ENCODE measurements around the gene AK3. TPM values are rescaled to one million over a fixed set of nuclear protein-coding genes. Genes with fewer than 3 reads are reported as not detected.
"Not testable (repeated sequence)": the region's sequence is repeated elsewhere in the genome, so short reads cannot be mapped to it uniquely, and the experiment has no call there.

The AK3 gene
- total RNA-seq, 2 donors from 2014 or later = 37.5 to 44.9 TPM

- Mint-ChIP-seq H3K27ac (no peak overlapping the region), H3K9me3 (peaks cover 0 to 4% of the 10 kb centered on the region in 2 donors), H3K36me3 (peaks cover 8 to 14% of the 10 kb centered on the region in 2 donors)
- DNase-seq (ENCODE audit: low spot score in 2 of 2) (no peak), ATAC-seq (no peak)
Measured at GRCh38 chr9:4663956-4664355, 77.0 kb downstream of the AK3 start.

- ATAC-seq = peak in 1 of 2 donors; percentile 3
- Mint-ChIP-seq H3K27ac (peak overlapping the region; percentile 80 to 92), H3K9me3 (peaks cover 0 to 4% of the 10 kb centered on the region in 2 donors), H3K36me3 (peaks cover 8 to 14% of the 10 kb centered on the region in 2 donors)
- no peak for DNase-seq (ENCODE audit: low spot score in 2 of 2)
Measured at GRCh38 chr9:4662989-4663792, 77.8 kb downstream of the AK3 start.

GRCh38 chr9:4662108-4662988 lies 78.7 kb downstream of the AK3 start, which contains the start of gene PLPP6:
Gene PLPP6, plus strand, starts transcription at chr9:4662294. Its CDS starts 82 bp downstream, at chr9:4662376.
- peak; percentile 74 to 83 for DNase-seq (ENCODE audit: low spot score in 2 of 2)
- Mint-ChIP-seq H3K9me3 (peaks cover 0 to 4% of the 10 kb centered on the region in 2 donors), H3K36me3 (peaks cover 8 to 14% of the 10 kb centered on the region in 2 donors), H3K27ac (peak within 1 kb of the TSS; percentile 80 to 92)
- peak; percentile 81 to 93 for ATAC-seq

DNA sequence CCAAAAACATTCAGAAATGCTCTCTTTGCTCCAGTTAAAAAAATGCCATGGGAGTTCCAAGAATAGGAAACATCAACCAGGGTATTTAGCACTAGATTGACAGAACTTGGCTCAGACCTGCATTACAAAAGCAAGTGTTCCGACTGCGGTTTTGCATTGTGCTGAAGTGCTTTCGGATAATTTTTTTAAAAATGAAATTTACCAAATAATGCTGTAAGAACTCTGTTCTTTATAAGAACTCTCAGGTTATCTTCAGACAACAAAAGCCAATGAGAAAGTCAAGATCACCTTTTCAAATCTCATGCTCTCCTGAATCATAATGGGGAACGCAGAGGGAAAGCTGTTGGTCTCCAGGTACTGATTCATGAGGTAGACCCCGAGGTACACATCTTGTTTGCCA lies 79.4 kb downstream of the AK3 start:
- ATAC-seq = peak in 1 of 2 donors; percentile 1
- H3K9me3 Mint-ChIP-seq = peaks cover 0 to 4% of the 10 kb centered on the region in 2 donors
- H3K27ac Mint-ChIP-seq = peak overlapping the region; percentile 80 to 91
- no peak for DNase-seq (ENCODE audit: low spot score in 2 of 2)
- H3K36me3 Mint-ChIP-seq = peaks cover 8 to 14% of the 10 kb centered on the region in 2 donors

DNA sequence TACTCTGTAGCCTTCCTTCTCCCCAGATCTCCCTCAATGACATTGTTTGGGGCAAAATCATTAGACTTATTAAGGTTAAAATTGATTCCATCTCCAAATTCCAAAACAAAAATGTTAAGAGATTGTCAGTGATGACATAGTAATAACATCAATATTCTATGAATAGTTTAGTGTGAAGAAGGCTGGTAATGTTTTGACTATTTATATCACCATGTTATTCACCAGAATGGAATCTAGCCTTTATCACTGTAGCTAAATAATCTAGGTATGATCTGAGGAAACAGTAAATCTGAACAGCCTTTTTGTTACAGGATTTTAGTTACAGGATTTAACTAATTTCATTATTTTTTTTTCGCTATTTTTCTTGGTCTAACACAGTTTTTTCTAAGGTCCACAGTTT lies 79.8 kb downstream of the AK3 start:
- ATAC-seq = no peak
- peaks cover 8 to 14% of the 10 kb centered on the region in 2 donors for H3K36me3 Mint-ChIP-seq
- H3K9me3 Mint-ChIP-seq = peaks cover 0 to 4% of the 10 kb centered on the region in 2 donors
- no peak for DNase-seq (ENCODE audit: low spot score in 2 of 2)
- H3K27ac Mint-ChIP-seq = no peak overlapping the region

DNA sequence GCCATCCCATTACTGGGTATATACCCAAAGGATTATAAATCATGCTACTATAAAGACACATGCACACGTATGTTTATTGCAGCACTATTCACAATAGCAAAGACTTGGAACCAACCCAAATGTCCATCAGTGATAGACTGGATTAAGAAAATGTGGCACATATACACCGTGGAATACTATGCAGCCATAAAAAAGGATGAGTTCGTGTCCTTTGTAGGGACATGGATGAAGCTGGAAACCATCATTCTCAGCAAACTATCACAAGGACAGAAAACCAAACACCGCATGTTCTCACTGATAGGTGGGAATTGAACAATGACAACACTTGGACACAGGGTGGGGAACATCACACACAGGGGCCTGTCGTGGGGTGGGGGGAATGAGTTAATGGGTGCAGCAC lies 80.3 kb downstream of the AK3 start:
- DNase-seq (ENCODE audit: low spot score in 2 of 2); H3K9me3 Mint-ChIP-seq; H3K27ac Mint-ChIP-seq; ATAC-seq: not testable (repeated sequence)
- H3K36me3 Mint-ChIP-seq = peaks cover 8 to 14% of the 10 kb centered on the region in 2 donors

Other genes starting within 250 kb of the AK3 start
- 1 to 10 TPM; 2.0 to 3.6 TPM for gene PLPP6, start 78.9 kb downstream of the AK3 start, total RNA-seq
- gene SPATA6L, start 74.7 kb downstream of the AK3 start, total RNA-seq = 1 to 10 TPM in 1 of 2 donors, under 1 TPM in 1; 0.99 to 2.1 TPM
- gene CDC37L1, start 61.6 kb downstream of the AK3 start, total RNA-seq = 10 to 100 TPM in 1 of 2 donors, 1 to 10 TPM in 1; 9.1 to 18.3 TPM
- 10 to 100 TPM; 18.2 to 32.0 TPM for gene RCL1, start 51.7 kb upstream of the AK3 start, total RNA-seq
- 10 to 100 TPM; 16.4 to 30.4 TPM for gene JAK2, start 244.1 kb upstream of the AK3 start, total RNA-seq